GM19351 (cell line): ENCODE data around the gene MCRIP1.
A peak's percentile ranks its signal among the peaks of the same experiment; 100 is the strongest.
"Not testable (repeated sequence)": the region's sequence is repeated elsewhere in the genome, so short reads cannot be mapped to it uniquely, and the experiment has no call there.

Source experiments
- ATAC-seq: cut with Tn5 transposase; IDR thresholded peaks from one replicate; pipeline ENCODE4 v1.9.1; 2021; ENCODE audit warnings: mild to moderate bottlenecking, moderate library complexity; ENCODE audit not compliant: unreplicated experiment

The MCRIP1 gene

DNA sequence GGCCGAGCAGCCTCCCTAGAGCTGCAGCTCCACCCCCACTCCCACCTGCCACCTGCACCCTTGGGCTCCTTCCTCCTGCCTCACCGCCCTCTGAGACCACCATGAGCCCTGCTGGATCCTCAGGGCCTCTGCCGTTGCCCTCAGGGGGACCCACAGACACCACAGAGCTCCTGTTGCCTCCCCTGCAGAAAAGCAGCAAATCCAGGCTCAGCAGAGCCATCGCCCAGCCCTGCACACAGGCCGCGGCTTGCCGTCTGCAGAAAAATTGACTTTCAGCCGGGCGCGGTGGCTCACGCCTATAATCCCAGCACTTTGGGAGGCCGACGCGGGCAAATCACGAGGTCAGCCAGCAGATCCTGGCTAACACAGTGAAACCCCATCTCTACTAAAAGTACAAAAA lies 8.8 kb upstream of the MCRIP1 start:
- no peak for ATAC-seq

DNA sequence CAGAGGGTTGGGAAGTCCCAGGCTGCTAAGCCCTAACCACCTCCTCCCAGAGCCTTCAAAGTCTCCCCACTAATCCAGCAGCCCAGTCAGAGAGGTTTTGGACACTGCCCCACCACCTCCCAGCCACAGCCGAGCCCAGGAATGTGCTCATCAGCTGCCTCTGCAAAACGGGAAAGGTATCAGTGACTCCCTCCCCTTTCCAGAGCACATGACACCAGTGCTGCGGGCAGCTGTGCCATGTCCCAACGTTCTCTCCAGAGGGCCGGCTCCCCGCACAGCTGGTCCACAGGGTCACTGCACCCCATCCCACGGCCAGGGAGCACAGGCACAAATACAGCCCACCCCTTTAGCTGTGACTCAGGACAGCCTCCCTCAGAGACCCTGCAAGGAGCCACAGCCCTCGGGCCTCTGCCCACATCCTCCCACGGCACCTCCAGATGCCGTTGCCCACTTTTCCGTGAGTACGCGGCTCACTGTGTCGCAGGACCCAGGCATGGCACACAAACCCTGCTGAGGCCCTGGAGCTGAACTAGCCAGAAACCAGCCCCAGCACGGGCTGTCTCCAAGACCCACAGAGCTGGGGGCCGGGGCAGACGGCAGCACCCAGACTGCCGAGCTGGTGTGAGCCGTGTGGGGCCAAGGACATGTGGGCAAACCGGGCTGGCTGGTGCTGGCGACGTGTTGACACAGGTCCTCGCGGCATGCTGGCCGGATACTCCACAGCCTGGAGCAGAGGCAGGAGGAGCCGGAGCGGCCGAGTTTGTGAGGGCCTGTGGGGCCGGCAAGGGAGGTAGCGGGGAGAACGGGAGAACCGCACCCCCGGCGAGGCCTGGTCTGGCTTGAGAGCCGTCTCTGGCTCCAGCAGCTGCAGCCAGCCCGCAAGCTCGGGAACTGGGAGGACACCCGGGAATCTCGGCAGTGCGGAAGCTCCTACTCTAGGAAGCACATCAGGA lies 8.0 kb upstream of the MCRIP1 start:
- ATAC-seq, result no peak

DNA sequence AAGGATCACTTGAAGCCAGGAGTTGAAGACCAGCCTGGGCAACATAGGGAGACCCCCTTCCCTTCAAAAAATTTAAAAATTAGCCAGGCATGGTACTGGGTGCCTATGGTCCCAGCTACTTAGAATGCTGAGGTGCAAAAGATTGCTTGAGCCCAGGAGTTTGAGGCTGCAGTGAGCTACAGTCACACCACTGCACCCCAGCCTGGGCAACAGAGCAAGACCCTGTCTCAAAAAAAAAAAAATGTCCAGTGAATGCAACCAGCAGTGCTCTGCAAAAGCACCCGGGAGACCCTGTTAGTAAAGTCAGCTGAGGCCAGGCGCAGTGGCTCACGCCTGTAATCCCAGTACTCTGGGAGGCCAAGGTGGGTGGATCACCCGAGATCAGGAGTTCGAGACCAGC lies 7.0 kb upstream of the MCRIP1 start:
- ATAC-seq, result not testable (repeated sequence)

DNA sequence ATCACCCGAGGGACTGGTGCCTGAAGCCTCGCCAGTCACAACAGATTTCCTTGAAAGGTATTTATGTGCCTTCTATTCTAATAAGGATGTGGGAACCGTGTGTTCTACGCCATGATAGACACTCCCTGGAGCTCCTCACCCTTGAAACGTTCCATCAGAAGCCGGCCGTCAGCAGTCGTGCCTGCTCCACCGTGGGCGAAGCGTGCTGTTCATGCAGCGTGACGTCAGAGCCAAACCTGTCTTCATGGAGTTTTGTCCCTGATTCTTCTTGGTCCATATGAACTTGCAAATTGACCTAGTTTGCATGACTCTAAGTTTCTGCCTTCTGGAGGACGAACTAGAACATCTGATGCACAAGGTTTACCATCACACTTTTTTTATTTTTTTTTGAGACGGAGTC lies 6.2 kb upstream of the MCRIP1 start:
- no peak for ATAC-seq

DNA sequence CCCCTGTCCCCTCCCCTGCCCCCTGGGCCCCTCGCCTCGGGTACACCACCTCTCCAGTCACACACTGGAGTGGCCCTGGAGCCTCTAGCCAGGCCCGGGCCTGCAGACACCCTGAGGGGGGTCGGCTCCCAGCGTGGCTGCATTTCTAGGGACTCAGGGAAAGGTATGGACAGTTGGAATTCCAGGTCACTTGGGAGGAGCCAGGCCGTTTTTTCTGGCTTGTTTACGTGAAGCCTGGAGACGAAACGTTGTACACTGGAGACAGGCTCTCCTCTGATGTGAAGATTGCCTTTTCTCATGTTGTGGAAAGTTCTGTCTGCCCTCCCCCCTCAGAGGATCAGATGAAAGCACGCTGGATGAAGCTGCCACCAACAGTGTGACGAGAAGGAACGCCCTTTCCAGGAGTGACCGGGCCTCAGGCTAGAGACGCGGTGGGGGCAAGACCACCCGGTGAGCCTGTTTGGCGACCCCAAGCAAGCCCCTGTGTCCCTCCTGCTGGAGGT lies 5.7 kb upstream of the MCRIP1 start:
- ATAC-seq, result no peak

DNA sequence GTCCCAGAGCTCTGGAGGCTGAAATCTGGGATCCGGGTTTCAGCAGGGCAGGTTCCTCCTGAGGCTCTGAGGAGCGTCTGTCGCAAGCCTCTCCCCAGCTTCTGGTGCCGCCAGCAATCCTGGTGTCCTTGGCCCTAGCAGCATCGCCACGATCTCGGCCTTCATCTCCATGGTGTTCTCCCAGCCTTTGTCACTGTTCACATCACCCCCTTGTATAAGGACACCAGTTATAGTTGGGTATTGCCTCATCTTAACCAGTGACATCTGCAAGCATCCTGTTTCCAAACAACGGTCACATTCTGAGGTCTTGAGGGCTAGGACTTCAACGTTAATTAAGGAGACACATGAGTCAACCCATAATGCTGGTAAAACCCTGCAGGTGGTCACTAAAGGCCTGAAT lies 4.5 kb upstream of the MCRIP1 start:
- ATAC-seq, result no peak

DNA sequence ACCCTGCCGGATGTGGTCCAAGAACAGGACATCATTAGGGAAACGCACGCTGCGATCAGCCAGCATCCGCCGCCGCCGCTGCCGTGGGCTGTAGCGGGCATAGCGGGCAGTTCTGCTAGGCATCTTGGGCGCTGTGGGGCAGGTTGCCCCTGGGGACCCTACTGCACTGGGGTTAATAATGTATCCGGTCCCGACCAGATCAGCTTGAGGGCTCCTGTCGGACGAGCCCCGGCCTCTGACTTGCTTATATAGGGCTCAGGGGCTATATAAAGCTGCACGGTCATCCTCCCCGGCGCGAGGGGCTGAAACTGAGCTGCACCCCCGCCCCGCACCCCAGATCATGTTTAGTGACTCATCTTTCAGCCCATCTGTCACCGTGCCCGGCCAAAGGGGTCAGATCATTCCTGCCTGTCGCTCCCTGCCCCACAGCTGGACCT lies 1.8 kb upstream of the MCRIP1 start, which contains the start of gene PPP1R27:
Gene PPP1R27 (minus strand): TSS at position 220 of the 437 bp plus-strand sequence. CDS start 97 bp downstream, at position 123.
- no peak for ATAC-seq

DNA sequence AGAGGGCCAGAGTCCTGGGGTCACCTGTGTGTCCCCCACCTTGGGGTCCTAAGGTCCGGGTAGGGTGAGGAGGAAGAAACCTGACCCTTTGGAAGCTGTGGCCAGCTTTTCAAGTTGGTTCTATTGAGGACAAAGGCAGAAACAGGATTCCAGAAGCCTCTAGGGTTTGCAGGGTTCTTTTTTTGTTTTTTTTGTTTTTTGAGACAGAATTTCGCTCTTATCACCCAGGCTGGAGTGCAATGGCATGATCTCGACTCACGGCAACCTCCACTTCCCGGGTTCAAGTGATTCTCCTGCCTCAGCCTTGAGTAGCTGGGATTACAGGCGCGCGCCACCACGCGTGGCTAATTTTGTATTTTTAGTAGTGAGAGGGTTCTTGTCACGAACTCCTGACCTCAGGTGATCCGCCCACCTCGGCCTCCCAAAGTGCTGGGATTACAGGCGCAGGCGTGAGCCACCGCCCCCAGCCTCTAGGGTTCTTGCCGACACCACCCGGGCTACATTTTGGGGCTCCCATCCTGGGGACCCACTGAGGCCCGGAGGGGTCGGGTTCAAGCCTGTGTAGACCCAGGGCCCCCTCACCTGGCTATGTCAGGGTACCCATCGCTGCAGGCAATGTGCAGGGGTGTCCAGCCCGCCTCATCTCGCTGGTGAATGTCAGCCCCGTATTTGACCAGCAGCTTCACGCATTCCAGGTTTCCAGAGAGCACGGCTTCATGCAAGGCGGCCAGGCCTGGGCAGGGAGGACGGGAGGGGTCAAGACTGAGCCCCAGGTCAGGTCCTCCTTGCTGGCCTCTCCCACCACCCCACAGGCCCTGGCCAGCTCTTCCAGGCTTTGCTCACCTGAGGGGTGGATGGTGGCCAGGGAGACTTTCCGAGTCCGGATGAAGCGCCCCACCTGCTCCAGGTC lies 1.1 kb upstream of the MCRIP1 start:
- ATAC-seq, result no peak

DNA sequence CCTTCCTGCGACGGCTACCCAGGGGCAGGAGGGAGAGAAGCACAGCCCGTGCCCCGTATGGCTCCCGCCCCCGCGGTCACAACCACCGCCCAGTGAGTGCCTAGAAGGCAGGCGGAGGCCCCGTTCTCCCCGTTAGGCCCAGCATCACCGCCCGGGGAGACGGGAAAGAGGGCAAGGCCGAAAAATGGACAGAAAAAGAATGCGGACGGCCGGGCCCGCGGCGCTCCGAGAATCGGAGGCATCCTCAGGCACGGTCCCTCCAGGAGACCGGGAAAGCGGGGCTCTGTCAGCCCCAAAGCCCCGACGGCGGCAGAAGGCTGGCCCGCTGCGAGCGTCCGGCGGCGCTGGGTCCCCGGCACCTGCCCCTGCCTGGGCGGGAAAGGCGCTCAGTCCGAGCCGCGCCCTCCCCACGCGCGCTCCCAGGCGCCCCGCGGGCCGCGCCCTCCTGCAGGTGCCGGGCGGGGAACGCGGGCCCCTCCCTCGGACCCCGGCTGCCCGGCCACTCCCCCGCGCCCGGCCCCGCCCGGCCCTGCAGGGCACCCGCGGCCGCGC lies 407 bp downstream of the MCRIP1 start:
- peak; percentile 30 for ATAC-seq

DNA sequence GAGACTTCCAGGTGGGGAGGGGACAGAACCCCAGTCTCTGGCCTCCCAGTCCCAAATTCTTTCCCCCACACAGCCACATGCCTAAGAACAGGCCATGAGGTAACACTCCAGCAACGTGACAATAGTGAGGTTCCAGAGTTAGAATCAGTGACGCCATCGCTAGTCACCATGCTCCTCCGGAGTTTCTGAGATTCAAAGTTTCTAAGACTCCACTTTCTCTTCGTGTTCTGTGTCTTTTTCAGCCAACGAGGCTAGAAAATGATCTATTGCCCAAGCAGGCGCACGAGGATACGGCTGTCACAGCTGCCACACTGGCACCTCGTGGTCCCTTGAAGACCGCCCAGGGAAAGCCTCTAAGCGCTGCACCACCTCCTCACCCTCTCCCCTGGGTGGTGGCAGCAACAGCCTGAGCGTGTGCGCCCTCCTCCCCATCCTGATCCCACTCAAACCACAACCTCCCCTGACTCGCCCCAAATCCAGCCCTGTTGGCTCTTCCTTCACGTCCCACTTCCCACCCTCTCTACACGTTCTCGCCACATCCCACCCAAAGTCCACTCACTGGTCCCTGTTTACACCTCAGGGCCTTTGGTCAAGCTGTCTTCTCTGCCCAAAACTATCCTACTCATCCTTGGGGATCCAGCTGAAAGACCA lies 1.0 kb downstream of the MCRIP1 start:
- ATAC-seq, result no peak

DNA sequence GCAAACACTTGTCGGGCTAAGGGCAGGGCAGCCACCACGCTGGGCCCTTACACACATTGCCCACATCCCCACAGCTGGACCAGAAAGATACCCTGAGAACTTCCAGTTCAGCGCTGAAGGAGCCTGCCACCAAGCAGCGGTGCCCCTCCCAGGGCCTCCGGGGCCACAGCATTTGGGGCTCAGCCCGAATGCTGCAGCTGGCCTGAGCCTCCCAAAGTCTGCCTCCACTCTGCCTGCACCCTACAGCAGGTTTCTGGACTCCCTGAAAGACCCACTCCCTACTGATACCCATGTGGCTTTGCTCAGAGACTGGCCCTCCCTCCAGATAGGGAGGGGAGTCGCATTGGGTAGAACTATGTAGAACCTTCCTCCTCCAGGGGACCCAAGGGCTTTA lies 1.5 kb downstream of the MCRIP1 start:
- ATAC-seq, result no peak

DNA sequence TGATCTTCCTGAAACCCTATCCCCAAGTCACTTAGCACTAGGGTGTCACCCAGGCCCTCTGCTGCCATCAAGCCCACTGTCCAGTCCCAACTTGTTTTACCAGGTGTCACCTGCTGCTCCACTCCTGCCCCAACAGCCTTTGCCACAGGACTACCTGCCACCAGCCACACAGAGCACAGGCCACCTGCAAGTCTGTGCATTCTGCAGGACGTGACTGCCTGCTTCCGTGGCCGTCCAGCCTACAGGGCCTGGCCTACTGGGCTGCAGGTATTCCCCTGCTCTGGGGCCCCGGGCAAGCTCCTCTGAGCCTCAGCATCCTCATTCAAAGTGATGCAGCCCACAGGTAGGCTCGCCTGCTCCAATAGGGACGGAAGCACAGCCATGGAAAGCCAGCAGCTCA lies 3.2 kb downstream of the MCRIP1 start:
- ATAC-seq, result no peak

DNA sequence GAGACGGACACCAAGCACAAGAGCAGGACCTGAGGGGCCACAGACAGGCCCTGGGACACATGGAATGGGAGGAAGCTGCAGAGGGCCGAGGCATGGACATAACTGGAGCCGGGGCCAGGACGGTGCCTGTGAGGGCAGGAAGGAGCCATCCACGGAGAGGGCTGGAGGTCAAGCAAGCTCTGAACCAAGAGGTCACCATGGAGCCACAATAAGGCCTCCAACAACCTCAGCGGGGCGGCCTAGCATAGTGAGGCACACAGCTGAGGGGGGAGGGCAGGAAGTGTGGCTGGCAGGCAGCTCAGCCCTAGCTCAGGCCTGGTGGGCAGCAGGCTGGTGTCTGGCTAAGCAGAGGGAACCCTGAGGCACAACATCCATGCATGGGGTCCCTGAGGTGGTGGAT lies 4.4 kb downstream of the MCRIP1 start:
- no peak for ATAC-seq

DNA sequence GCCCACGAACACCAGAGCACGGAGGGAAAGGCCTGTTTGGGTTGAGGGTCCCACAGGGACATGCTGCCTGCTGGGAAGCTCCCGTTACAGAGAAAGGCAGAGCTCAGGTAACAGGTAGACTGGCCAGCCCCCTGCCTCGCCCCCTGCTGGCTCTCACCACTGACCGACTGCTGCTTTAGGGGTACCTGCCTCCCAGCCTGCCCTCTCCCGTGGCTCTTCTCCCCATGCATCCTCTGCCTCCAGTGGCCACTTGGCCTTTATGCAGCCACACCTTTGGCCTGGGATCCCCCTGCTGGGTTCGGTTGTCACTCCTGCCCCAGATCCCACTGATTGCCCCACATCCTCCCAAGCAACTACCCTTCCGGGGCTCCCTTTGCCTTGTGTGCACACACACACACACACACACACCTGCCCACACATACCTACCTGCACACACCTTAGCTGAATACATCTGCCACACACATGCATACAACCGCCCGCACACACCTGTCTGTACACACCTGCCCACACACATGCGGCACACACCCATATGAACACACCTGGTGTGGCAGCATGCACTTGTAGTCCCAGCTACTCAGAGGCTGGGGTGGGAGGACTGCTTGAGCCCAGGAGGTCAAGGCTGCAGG lies 7.1 kb downstream of the MCRIP1 start:
- no peak for ATAC-seq

DNA sequence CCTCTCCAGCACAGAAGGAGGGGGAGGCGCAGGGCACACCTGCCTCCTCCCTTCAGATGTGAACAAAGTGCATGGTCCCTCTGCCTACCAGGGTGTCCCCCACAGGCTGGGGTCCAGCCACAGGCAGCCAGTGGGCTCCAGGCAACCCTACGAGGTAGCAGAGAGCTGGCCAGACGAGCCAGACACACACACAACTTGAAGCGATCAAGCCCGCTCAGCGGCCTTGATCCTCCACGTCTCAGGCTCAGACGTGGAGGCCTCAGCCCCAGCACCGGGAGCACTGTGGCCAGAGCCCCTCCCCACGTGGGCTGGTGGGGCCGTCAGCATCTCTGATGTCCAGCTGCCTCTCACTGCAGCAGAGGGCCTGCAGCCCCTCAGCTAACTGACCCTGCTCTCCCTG lies 8.5 kb downstream of the MCRIP1 start:
- no peak for ATAC-seq

DNA sequence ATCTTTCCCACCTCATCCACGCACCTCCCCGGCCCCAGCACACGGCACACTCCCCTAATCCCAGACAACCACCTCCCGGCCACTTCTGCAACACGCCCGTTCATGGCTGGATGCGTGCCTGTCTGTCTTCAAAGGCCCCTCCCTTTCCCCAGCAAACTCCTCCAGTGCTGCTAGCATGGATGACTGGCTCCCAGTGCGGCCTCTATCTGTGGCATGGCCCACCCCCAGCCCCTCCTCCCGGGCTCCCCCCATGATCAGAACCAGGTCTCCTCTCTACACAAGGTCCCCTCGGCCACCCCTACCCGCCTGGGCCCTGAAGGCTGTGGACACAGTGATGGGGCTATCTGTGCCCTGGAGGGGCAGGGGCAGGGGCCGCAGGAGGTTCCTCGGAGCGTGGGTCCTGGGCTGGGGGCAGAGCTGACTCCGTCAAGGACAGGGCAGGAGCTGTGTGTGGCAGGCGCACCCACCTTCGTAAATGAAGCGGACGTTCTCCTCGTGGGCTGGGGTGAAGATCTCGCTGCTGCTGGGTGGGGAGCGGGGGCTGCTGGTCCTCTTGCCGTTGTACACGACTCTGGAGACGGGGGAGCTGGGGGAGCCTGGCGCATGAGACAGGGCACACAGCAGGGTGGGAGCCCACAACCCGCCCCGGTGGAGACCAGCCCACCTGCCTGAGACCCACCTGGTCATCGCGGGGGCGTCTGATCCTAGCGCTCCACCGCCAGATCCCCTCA lies 9.1 kb downstream of the MCRIP1 start:
- no peak for ATAC-seq

DNA sequence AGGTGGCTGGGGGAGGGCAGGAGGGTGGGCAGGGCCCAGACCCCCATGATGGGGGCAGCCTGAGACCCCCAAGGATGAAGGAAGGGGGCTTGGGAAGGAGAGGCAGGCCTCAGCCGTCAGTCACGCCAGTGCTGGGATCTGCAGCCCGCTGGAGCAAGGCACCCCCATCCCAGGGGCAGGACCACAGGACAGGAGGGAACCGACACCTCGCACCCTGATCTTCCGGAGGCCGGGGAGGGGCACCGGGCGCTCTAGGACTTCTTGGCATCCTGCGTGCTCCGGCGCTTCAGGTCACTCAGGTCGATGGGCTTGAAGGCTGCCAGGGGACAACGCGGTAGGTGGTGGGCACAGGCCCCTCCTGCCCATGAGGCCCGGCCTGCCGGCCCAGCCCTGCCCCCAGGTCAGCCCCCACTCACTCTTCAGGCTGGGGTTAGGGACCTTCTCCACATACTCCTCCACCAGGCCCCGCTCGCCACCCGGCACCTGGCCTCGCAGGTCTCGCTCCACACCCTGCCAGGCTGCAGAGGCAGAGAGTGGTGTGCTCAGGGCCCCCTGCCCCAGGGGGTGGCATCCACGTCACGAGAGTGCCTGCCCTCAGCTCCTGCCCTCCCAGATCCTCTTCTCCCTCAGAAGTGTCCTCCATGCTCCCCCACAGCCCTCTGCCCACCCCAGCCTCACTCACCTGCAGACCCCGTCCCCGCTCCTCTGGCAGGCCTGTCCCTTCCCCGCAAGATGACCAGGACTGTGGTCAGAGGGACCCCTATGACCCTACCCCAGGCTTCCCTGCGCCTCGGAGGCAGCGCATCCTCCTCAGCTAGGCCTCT lies 9.9 kb downstream of the MCRIP1 start:
- no peak for ATAC-seq

DNA sequence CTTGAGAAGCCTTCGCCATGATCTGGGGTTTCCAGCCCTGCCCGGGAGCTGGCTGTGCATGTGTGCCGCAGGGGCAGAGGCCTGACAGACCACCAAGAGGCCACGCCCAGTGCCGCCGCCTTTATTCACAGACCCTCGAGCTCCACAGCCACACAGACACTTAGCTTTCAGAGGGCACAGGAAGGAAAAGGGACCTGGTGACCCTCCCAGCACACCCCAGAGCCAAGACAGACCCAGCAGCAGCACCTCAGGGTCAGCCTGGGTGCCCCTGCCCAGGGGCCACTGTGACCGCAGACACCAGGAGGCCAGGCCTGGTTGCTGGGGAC lies 10.8 kb downstream of the MCRIP1 start:
- ATAC-seq, result no peak
